ENCODE measurements around the gene KRT9.

GRCh38 chr17:41544491-41544892 lies 27.4 kb downstream of the KRT9 start:
- TF ChIP-seq CTCF (IDR thresholded peaks at IDR 0.05): no peak
- TF ChIP-seq POLR2A (IDR thresholded peaks at IDR 0.05): no peak

Measured in prostate gland (tissue), 2 donors.